AG04449 (cell line): Measurements from ENCODE around the gene CRTAC1.

Experiments
- CTCF ChIA-PET: fragments of 350-600 bp; formaldehyde crosslinking; extraction: SDS; loops from one replicate; lab custom pipeline; 2021; ENCODE audit warnings: antibody characterized with exemption; lab: Yijun Ruan, JAX
- POLR2A ChIA-PET: fragments of 400-600, 350-600 bp; formaldehyde crosslinking; extraction: SDS; loops from one replicate; lab custom pipeline; 2020; ENCODE audit warnings: antibody characterized with exemption, inconsistent platforms; lab: Yijun Ruan, JAX
- DNase-seq: peaks from one replicate; pipeline ENCODE4 v3.0.0-alpha.2; 2010; ENCODE audit warnings: low read depth, low spot score
- H3K4me3 ChIP-seq: 2 replicates; pipeline ENCODE4 v1.5.1; 2011; ENCODE audit warnings: low read depth, mild to moderate bottlenecking, control low read depth, low read length
- CTCF ChIP-seq: IDR thresholded peaks from one replicate; pipeline ENCODE4 v1.5.1; 2011; ENCODE audit warnings: mild to moderate bottlenecking, moderate library complexity, low read length, control low read depth, inconsistent platforms; ENCODE audit not compliant: insufficient read depth; ENCODE audit errors: missing control alignments

The CRTAC1 gene

GRCh38 chr10:97931041-97931440, 99.4 kb downstream of the CRTAC1 start:
- CTCF ChIA-PET: interaction anchor here (1.1 kb wide), 1 partner anchor 16 kb away, joined by 3 read pairs; no protein-coding TSS in a partner anchor
- DNase-seq: no peak
- POLR2A ChIA-PET: no interaction called here
- H3K4me3 ChIP-seq: no peak overlapping the region
- no peak for TF ChIP-seq CTCF

- H3K4me3 ChIP-seq: no peak overlapping the region
- no peak for TF ChIP-seq CTCF
- POLR2A ChIA-PET: no interaction called here
- CTCF ChIA-PET: interaction anchor here (1.1 kb wide), 1 partner anchor 13 kb away, joined by 3 read pairs; no protein-coding TSS in a partner anchor
- no peak for DNase-seq
Measured at GRCh38 chr10:97928897-97929296, 101.5 kb downstream of the CRTAC1 start.

GRCh38 chr10:97927622-97928021, 102.8 kb downstream of the CRTAC1 start:
- DNase-seq: no peak
- ChIA-PET CTCF (no interaction called here), POLR2A (no interaction called here)
- TF ChIP-seq CTCF: no peak
- no peak overlapping the region for H3K4me3 ChIP-seq

- POLR2A ChIA-PET: no interaction called here
- CTCF ChIA-PET: interaction anchor here (1.4 kb wide), 1 partner anchor 12 kb away, joined by 5 read pairs; no protein-coding TSS in a partner anchor
- H3K4me3 ChIP-seq: no peak overlapping the region
- TF ChIP-seq CTCF: no peak
- DNase-seq: no peak
Measured at GRCh38 chr10:97926055-97926454, 104.4 kb downstream of the CRTAC1 start.

DNA sequence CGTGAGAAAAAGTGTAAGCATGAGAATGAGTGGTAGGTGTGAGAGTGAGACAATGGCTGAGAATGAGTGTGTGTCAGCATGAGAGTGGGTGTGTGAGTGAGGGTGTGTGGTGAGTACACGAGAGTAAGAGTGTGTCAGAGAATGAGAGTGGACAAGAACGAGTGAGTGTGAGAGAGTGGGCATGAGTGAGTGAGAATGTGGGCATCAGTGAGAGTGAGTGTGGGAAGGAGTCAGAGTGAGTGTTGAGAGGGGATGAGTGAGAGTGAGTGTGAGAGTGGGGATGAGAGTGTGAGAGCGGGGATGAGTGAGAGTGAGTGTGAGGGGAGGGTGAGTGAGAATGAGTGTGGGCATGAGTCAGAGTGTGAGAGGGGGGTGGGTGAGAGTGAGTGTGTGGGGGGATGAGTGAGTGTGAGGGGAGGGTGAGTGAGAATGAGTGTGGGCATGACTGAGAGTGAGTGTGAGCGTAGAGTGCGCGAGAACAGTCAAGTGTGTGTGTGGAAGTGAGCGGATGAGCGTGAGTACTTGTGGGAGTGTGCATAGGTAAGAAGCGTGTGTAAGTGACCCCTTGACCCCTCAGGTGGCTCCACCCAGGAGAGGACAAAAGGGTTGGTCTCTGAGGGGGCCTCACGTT, 105.0 kb downstream of the CRTAC1 start:
- DNase-seq: no peak
- CTCF ChIA-PET: no interaction called here
- no peak overlapping the region for H3K4me3 ChIP-seq
- POLR2A ChIA-PET: no interaction called here
- no peak for TF ChIP-seq CTCF

GRCh38 chr10:97924678-97925077, 105.7 kb downstream of the CRTAC1 start:
- H3K4me3 ChIP-seq: no peak overlapping the region
- TF ChIP-seq CTCF: no peak
- ChIA-PET POLR2A (no interaction called here), CTCF (no interaction called here)
- DNase-seq: no peak
